G401 (cell line): ENCODE data around the gene RBMS3. TPM values are rescaled to one million over a fixed set of nuclear protein-coding genes. Genes with fewer than 3 reads are reported as not detected.

Experiments
- DNase-seq: peaks from one replicate; pipeline ENCODE4 v3.0.0-alpha.2; 2015; ENCODE audit warnings: low spot score
- in situ Hi-C: cut with HindIII; loops from 2 replicates; pipeline ENCODE4 v1.10.0; 2016; ENCODE audit warnings: low sequenced_read_pairs, mixed read lengths
- total RNA-seq: library from RNA; depleted of rRNA; stranded (reverse); fragments of >200 nt; shearing (Covaris generic); gene quantifications from 2 replicates; pipeline ENCODE4 v1.2.3, GENCODE V29; 2014

Gene RBMS3
- total RNA-seq, 1 experiment from 2014 or later = 0.20 TPM

GRCh38 chr3:29711255-29711771 lies 430.4 kb downstream of the RBMS3 start:
- in situ Hi-C loops = no loop called here
- no peak for DNase-seq

DNA sequence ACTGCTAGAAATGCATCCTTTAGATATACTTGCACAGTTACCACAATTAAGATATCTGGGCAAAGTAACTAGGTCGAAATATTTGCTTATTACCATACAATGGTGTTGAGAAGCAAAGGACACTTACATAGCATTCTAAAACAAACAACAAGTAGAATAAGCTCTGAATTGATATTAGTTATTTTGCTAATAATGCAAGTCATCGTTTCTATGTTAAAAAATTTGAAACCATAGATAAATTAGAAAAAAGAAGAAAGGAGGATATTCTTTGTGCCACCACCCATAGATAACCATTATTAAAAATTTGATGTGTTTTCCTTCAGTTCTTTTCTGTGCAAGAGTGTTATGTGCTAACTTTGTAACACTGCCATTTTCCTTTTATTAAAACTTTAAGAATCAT lies 435.3 kb downstream of the RBMS3 start:
- in situ Hi-C loops = no loop called here
- DNase-seq = no peak

DNA sequence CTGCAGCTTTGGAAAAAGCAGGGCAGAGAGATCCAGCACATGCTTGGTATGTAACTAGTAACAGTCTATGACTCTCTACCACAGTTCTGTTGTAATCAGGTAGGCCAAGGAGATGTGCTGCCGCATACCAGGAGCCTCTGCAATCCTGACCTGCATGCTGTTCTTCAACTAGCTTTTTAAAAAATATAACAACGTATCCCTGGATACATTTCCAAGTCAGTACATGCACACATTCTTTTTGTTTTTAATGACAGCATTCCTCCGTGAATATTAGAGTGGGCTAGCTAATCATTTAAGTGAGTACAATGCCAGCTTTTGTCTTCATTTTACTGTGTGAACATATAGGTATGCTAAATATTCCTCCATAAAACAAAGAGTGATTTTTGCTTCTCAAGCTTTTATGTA lies 437.8 kb downstream of the RBMS3 start:
- in situ Hi-C loops = no loop called here

DNA sequence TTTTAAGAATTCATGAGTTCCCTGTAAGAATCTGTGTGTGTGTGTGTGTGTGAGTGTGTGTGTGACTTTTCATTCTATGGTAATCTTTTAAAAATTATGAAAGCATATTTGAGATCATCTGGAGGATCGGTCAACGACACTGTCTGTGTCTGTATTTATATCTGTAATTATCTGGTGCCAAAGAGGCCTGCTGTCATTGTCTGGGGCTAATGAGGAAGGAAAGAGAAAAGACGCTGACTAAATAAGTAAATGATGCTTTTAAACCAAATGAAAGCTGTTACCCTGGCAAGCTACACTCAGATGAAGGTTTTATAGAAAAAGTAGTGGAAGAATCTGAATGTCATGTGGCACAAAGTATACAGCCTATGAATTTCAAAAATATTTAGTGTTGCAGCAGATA lies 439.8 kb downstream of the RBMS3 start:
- DNase-seq = no peak
- in situ Hi-C loops = no loop called here

More for the DNA sequence above, 437.8 kb downstream of the RBMS3 start:
- DNase-seq = no peak

DNA sequence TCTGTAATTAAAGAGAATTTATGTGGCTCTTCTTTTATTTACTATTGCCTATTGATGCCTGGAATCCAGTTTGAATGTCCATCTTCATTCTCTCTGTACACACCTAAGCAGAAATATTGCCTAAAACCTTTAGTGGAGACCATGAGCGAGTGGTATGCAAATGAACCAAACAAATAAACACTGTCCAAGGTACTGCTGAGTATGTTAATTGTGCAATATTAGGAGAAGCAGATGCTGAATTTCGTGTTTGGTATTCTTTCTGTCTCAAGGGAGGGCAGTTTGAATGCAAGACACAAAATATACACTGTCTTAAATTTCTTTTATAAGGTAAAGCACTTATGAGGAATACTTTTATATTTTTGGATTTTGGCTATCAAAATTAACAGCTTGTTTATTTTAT lies 440.9 kb downstream of the RBMS3 start:
- no peak for DNase-seq
- in situ Hi-C loops = no loop called here

- in situ Hi-C loops = no loop called here
- DNase-seq = no peak
Measured at GRCh38 chr3:29731050-29731449, 450.2 kb downstream of the RBMS3 start.

GRCh38 chr3:29741231-29741630 lies 460.4 kb downstream of the RBMS3 start:
- in situ Hi-C loops = no loop called here
- DNase-seq = no peak

DNA sequence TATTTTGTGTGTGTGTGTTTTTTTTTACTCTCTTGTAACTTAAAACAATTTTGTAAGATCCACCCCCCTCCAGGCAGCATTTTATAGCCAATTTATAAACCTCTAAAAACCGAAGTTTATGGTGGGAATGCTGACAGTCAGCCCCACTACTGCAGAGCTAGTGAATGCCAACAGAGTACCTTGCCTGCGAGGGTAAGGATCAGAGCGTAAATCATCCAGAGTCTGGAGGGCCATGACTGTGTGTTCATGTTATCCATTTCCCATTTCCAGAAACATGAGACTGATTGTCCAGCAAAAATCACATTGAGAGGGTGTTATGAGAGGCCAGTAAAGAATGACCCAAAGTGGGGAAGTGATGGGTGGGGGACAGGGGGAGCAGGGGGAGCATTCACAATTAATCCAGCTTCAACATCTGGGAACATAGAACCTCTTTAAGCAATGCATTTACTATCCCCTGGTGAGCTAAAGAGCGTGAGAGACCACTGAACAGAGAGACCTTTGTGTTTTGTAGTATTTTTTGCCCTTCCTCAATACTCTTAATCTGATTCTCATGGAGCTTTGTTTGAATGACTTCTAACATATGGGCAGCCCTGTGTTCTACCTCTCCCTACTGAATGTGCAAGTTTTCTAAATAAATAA lies 464.5 kb downstream of the RBMS3 start:
- in situ Hi-C loops = no loop called here
- no peak for DNase-seq

DNA sequence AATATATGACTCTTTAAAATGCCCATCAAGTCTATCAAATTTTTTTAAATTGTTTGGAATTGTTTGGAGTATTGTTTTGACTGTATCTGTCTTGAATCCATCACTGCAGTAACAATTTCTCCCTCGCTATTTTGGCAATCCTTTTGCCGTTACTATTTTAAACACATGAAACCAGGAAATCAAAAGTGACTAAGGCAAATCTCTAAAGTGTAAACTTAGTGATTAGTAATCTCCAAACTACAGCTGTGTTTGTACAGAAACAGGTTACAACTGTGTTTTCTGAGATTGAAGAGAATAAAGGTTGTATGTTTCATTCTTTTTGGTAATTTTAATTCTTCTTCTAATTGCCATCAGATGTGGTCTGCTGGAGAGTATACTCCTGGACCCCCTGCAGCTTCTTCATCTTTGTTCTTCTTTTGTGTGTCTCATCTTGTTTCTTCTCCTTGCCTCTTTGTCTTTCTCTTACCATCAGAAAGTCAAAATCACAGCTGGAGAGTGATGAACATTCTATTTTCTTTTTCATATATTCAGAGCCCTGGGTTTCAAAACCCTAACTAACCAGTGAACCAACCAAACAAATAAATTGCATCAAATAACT lies 465.4 kb downstream of the RBMS3 start:
- in situ Hi-C loops = no loop called here
- no peak for DNase-seq

DNA sequence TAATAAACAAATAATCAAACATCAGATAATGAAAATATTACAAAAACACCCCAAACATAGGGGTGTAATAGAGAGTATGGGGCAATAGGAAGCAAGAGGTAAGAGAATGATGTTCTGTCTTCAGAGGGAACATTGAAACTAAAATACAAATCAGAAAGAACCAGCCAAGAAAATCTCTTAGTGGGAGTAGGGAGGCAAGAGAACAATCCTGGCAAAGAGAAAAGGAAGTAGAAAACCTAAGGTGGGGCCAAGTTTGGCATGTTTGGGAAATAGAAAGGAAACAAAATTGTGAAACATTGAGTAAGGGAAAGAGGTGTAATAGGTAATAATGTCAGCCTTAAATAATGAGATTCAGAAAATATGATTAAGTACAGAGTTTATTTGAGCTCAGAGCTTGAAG lies 467.1 kb downstream of the RBMS3 start:
- DNase-seq = no peak
- in situ Hi-C loops = no loop called here

- DNase-seq = no peak
- in situ Hi-C loops = no loop called here
Measured at GRCh38 chr3:29751647-29752314, 470.9 kb downstream of the RBMS3 start.

DNA sequence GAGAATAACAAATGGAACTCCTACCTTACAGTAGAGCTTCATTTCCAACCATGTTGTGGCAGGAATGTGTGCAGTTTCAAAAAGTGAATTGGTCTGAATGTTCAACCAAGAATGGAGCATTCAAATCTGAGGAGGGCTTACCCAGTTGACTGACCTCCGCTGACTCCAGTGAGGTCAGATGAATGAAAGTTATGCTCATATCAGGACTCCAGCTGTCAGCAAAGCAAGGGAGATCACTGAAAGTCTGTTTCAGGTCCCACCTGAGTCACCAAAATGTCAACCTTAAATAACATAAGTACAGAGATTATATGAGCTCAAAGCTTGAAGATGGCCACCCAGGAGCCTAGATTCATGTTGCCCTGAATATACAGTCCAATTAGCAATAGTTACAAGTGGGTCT lies 473.5 kb downstream of the RBMS3 start:
- DNase-seq = no peak
- in situ Hi-C loops = no loop called here

DNA sequence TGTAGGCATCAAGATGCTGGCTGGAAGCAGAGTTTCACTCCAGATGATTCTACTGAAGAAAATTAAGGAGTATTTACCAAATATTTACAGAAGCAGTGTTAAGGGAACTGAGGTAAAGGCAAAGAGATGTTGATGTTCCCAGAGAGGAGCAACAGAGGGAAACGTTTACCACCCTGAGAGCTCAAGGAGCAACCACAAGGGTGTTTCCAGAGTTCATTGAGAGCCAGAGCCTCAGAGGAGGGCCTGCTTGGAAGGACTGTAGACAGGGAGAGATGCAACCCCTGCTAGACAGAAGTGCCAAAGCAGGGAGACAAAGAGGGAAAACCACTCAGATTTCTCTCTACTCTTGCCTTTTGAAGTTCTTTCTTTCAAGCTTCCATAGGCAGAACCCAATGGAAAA lies 474.5 kb downstream of the RBMS3 start:
- in situ Hi-C loops = no loop called here

GRCh38 chr3:29757054-29757777 lies 476.3 kb downstream of the RBMS3 start:
- no peak for DNase-seq
- in situ Hi-C loops = no loop called here

More for the DNA sequence above, 474.5 kb downstream of the RBMS3 start:
- DNase-seq = no peak

GRCh38 chr3:29758108-29758433 lies 477.2 kb downstream of the RBMS3 start:
- in situ Hi-C loops = no loop called here
- DNase-seq = no peak

DNA sequence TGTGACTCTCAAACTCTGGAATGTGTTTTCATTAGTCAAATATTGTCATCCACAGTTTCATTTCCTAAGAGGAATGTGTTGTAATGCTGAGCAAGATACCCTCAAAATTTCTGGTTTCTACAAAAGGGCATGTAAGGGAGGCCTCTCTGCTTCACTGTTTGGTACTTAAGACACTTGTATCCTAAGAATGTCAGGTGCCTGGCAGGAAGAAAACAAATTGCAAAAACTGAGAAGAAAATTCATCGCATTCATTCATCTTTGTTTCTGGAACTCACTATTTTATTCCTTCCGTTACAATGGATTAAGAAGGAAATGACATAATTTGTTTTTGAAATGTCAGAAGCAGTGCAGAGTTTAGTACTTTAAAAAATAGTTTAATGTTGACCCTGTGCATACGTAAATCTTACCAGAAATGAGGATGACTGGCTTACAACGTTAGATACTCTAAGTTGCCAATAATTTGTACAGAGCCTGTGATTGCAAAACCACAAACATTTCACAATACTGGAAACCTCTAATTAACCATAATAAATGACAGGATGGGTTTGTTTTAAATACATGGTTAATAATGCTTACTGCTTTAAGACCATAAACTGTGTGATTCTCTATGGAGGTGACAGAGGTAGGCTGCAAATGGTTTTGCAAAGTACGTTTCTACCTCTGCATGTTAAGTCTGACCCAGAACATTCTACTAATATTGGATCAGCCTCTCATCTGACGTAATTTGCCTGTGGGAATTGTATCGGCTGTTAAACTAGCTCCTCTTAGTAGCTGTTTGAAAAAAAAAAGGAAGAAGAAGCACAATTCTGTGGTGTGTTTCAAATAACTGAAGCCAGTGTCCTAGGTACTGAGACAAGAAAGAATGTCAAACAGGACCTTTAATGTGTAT lies 477.8 kb downstream of the RBMS3 start:
- no peak for DNase-seq
- in situ Hi-C loops = no loop called here

GRCh38 chr3:29759411-29760225 lies 478.7 kb downstream of the RBMS3 start:
- no peak for DNase-seq
- in situ Hi-C loops = no loop called here

GRCh38 chr3:29760226-29760685 lies 479.4 kb downstream of the RBMS3 start:
- in situ Hi-C loops = no loop called here
- DNase-seq = no peak
